Measurements from ENCODE around the gene MYL12A. TPM values are rescaled to one million over a fixed set of nuclear protein-coding genes. Genes with fewer than 3 reads are reported as not detected.

Gene MYL12A
- total RNA-seq, 2 experiments from 2014 or later = 1,118 to 1,119 TPM

DNA sequence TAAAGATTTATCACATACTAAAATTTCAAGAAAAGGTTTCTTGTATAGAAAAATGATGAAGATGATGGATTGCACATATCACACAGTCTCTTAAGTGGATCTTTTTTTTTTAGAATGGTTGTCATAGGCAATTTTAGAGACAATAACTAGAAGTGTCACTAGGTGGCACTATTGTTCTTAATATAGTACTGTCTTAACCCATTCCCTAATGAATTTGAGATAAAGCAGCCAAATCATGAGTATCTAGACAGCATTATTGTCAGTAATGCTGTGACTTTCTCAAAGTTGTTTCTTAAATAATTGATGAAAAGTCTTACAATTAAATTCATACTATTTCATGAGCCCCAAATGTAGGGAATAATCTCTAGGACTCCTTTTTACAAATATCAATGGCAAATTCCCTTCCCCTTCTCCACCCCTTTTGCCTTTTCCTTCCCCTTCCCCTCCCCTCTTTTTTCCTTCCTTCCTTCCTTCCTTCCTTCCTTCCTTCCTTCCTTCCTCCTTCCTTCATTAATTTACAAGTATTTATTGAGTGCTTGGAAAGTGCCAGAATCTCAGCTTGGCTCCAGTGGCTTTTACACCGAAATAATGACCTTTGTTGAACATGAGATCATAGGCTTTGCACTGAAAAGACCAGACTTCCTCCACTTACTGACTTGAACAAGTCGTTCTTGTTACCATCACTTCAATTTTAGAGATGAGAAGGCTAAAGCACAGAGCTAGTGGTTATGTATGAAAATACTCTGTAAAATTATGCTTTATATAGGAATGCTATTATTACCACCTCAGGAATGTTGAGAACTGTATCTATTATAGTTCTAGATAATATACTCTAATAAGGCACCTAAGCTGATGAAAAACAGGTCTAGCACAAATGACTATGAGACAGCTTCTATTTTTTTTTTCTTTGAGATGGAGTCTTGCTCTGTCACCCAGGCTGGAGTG is 34.1 kb downstream of the MYL12A start:
- CTCF ChIA-PET = interaction anchor here (0.6 to 10.0 kb wide), 14 partner anchors 10 to 768 kb away, joined by 3 to 113 read pairs (median 6); no protein-coding TSS in a partner anchor
- no peaks in the 10 kb centered on the region for H3K4me1 Mint-ChIP-seq
- no peak overlapping the region for H3K4me3 Mint-ChIP-seq
- peaks cover 16% of the 10 kb centered on the region for H3K36me3 Mint-ChIP-seq (ENCODE audit: low read depth)
- H3K27me3 Mint-ChIP-seq = no peaks in the 10 kb centered on the region
- H3K27ac Mint-ChIP-seq = no peak overlapping the region
- DNase-seq = no peak
- POLR2A ChIA-PET = interaction anchor here (1.0 to 1.1 kb wide), 2 partner anchors 15 to 18 kb away, joined by 3 read pairs; no protein-coding TSS in a partner anchor
- H3K9me3 Mint-ChIP-seq = no peaks in the 10 kb centered on the region

DNA sequence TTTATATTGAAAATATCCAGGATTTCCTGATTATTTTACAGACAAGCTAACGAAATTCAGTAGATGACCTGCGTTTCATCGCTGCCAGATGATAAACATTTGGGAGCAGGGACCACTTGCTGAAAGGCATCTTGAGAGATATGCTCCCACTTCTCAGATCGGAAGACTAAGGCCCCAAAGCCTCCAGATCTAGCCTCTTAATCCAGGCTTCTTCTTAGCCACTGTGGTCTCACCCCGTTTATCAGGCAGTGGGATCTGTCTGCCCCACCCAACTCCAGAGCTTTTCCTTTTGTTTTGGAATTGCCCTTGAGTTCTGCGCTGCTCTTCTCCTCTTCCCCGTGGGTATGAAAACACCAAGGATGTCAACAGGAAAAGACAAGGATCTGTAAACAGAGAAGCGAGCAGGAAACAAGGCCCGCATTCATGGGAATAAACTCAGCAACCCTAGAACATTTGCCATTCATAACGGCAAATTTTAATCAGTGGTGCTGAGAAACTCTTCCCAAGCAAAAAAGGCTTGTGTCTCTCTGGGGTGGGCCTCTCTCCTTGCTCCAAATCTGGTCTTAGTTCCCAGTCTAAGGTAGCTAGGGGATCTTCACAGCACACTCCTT is 35.8 kb downstream of the MYL12A start:
- Mint-ChIP-seq H3K4me1 (no peaks in the 10 kb centered on the region), H3K36me3 (ENCODE audit: low read depth) (peaks cover 6% of the 10 kb centered on the region), H3K4me3 (no peak overlapping the region), H3K27ac (no peak overlapping the region), H3K27me3 (peaks cover 2% of the 10 kb centered on the region), H3K9me3 (no peaks in the 10 kb centered on the region)
- ChIA-PET CTCF (interaction anchor here (0.8 to 10.0 kb wide), 5 partner anchors 14 to 381 kb away, joined by 3 to 113 read pairs (median 17); no protein-coding TSS in a partner anchor), POLR2A (interaction anchor here (1.1 to 1.4 kb wide), 3 partner anchors 13 to 302 kb away, joined by 3 to 5 read pairs (median 5); no protein-coding TSS in a partner anchor)
- DNase-seq = no peak

DNA sequence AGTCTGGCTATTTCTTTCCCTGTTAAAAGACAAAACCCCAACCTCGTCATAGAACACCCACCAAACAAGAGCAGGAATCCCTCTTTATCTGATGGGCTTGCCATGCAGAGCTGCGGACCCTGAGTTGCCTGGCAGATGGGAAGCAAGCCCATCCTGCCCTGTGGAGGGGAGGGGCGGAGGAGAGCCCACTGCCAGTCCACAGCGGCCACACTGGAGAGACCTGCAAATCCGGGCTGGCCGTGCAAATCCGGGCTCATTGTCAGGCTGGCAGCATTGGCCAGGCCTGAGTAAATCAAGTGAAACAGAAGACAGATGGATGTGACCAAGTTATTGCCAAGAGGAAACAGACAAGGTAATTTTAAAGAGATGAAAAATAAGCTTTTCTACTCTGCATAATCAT is 36.3 kb downstream of the MYL12A start:
- no peak overlapping the region for H3K4me3 Mint-ChIP-seq
- POLR2A ChIA-PET = interaction anchor here (1.2 to 1.4 kb wide), 2 partner anchors 13 to 302 kb away, joined by 5 read pairs; no protein-coding TSS in a partner anchor

DNA sequence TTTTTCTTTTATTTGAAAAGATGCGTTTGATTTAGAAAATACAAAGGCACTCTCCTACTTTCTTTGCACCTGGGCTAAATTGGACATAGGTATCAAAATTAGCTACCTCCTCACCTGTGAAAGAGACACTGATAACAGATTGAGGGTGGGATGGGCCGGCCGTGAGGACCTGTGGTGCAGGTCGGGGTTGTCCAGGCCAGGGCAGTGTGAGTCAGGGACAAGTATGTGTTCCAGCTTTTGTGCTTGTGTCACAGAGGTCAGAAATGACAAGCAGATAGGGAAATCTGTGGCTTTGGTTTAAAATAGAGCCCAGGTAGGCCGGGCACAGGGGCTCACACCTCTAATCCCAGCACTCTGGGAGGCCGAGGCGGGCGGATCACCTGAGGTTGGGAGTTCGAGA is 36.9 kb downstream of the MYL12A start:
- no peaks in the 10 kb centered on the region for H3K4me1 Mint-ChIP-seq
- no peak overlapping the region for H3K27ac Mint-ChIP-seq
- H3K36me3 Mint-ChIP-seq (ENCODE audit: low read depth) = no peaks in the 10 kb centered on the region
- ChIA-PET CTCF (interaction anchor here (1.3 to 10.0 kb wide), 3 partner anchors 35 to 380 kb away, joined by 3 to 113 read pairs (median 9); no protein-coding TSS in a partner anchor), POLR2A (interaction anchor here (1.2 kb wide), 1 partner anchor 13 kb away, joined by 5 read pairs; no protein-coding TSS in a partner anchor)
- no peaks in the 10 kb centered on the region for H3K9me3 Mint-ChIP-seq
- DNase-seq = no peak
- H3K4me3 Mint-ChIP-seq = no peak overlapping the region
- peaks cover 4% of the 10 kb centered on the region for H3K27me3 Mint-ChIP-seq

More for the DNA sequence above, 36.3 kb downstream of the MYL12A start:
- no peaks in the 10 kb centered on the region for H3K4me1 Mint-ChIP-seq
- peaks cover 3% of the 10 kb centered on the region for H3K27me3 Mint-ChIP-seq
- H3K27ac Mint-ChIP-seq = no peak overlapping the region
- CTCF ChIA-PET = interaction anchor here (1.3 to 10.0 kb wide), 4 partner anchors 14 to 381 kb away, joined by 3 to 113 read pairs (median 20); no protein-coding TSS in a partner anchor
- H3K9me3 Mint-ChIP-seq = no peaks in the 10 kb centered on the region
- DNase-seq = no peak
- peaks cover 3% of the 10 kb centered on the region for H3K36me3 Mint-ChIP-seq (ENCODE audit: low read depth)

DNA sequence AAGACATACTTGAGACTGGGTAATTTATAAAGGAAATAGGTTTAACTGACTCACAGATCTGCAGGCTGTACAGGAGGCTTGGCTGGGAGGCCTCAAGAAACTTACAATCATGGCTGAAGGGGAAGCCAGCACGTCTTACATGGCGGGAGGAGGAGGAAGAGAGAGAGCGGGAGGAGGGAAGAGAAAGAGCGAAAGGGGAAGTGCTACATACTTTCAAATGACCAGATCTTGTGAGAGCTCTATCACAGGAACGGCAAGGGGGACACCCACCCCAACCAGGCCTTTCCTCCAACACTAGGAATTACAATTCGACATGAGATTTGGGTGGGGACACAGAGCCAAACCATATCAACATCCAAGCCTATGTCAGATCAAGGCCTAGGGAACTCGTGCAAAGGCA is 38.6 kb downstream of the MYL12A start:
- Mint-ChIP-seq H3K4me1 (no peaks in the 10 kb centered on the region), H3K27ac (no peak overlapping the region), H3K9me3 (peaks cover 3% of the 10 kb centered on the region), H3K36me3 (ENCODE audit: low read depth) (peaks cover under 1% of the 10 kb centered on the region), H3K4me3 (no peak overlapping the region), H3K27me3 (peaks cover 7% of the 10 kb centered on the region)
- ChIA-PET POLR2A (interaction anchor here (0.6 to 1.9 kb wide), 2 partner anchors 10 to 876 kb away, joined by 3 to 6 read pairs; no protein-coding TSS in a partner anchor), CTCF (interaction anchor here (1.2 to 10.0 kb wide), 4 partner anchors 11 to 378 kb away, joined by 4 to 113 read pairs (median 7); no protein-coding TSS in a partner anchor)
- DNase-seq = no peak

DNA sequence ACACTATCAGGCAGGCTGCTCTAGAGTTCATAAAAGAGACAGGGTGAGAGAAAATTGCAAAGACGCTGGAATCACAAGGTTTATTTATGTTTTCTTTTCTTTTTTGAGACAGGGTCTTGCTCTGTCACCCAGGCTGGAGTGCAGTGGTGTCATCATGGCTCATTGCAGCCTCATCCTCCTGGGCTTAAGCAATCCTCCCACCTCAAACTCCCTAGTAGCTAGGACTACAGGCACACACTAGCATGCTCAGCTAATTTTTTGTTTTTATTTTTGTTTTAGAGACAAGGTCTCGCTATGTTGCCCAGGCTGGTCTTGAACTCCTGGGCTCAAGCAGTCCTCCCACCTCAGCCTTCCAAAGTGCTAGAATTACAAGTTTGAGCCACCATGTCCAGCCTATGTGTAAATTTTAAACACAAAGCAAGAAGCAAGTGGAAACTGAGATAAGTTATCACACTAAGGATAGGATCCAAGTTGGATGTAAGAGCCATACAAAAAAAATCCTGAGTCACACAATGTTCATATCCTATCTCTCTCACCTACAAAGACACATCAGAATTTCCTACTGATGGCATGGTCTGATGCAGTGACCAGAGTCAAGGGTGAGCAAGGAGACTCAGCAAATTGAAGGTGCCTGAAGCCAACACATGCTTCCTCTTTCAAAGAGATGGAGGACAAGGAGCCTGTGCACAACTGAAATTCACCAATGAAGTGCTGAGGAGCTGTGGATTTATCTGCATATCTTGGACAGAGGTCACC is 45.8 kb downstream of the MYL12A start:
- Mint-ChIP-seq H3K9me3 (peaks cover 3% of the 10 kb centered on the region), H3K27ac (no peak overlapping the region), H3K36me3 (ENCODE audit: low read depth) (peaks cover 4% of the 10 kb centered on the region), H3K4me3 (no peak overlapping the region), H3K27me3 (peaks cover 7% of the 10 kb centered on the region), H3K4me1 (peaks cover 9% of the 10 kb centered on the region)
- POLR2A ChIA-PET = interaction anchor here (0.8 kb wide), 1 partner anchor 161 kb away, joined by 3 read pairs; no protein-coding TSS in a partner anchor
- no peak for DNase-seq
- CTCF ChIA-PET = no interaction called here

DNA sequence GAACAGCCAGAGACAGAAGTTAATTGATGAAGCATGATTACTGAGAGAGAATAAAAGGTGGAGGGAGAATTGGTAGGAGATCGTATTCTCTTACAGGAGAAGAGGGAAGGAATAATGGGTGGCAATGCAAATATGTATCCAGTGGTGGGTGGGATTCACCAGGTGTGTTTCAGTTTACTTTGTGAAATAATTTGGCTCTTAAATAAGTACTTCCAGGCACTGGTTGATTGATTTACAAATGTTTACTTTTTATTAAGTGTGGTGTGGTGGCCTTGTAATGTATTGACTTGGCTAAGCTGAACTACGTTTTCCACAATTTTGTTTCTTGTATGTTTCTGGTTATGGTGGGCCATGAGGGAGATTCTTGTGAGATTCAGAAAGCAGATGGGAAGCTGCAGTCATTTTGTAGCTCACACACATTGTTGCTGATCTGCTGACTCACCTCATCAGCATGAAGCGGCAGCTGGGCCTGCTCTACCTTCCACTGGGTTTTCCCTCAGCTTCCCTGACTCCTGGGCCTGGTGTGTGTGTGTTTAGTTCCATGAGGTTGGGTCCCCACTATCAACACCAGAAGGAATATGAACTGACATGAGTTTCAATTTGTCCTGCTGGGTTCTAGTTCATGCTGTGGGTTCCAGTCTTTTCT is 47.0 kb downstream of the MYL12A start:
- Mint-ChIP-seq H3K4me3 (no peak overlapping the region), H3K36me3 (ENCODE audit: low read depth) (peaks cover 4% of the 10 kb centered on the region), H3K27me3 (peaks cover 14% of the 10 kb centered on the region), H3K4me1 (peaks cover 9% of the 10 kb centered on the region), H3K9me3 (peaks cover 3% of the 10 kb centered on the region), H3K27ac (no peak overlapping the region)
- ChIA-PET POLR2A (interaction anchor here (0.8 kb wide), 1 partner anchor 160 kb away, joined by 3 read pairs; no protein-coding TSS in a partner anchor), CTCF (interaction anchor here (0.8 to 4.1 kb wide), 2 partner anchors 160 to 374 kb away, joined by 3 to 33 read pairs; no protein-coding TSS in a partner anchor)
- no peak for DNase-seq

DNA sequence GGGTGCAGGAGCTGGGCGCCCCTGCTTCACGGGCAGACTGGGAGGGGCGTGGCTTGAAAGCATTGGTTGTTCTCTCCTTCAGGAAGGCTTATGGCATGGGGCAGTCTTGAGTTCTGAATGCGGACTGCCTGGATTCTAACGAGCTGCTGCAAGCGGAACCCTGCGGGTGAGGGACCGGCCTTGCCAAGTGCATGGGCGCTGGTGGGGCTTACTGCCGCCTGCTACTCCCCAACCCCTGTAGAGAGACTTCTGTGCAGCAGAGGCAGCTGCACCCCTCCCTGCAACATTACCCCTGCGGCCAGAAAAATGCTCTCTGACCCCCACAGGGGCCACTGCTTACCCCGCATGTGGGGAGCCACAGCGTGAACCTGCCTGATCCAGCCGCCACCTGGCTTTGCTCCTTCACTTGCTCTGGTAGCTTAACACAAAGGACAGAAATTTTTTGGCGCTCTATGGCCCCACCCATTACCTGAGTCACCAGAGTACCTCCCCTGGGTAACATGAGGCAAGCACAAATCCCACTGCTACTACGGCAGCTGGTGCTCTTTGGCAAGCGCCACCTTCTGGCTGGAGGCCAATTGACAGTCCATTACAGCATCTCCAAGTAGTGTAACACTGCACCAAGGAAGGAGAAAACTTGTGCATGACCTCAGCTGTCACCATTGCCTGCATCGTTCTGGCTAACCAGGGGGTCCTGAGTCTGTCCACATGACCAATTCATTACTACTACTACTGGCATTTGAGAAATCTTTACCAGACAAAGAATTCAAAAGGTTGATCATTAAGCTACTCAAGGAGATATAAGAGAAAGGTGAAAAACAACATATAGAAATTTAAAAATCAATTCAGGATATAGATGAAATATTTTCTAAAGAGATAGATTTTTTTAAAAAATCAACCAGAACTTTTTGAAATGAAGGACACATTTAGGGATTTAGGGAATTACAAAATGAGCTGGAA is 49.7 kb downstream of the MYL12A start:
- ChIA-PET POLR2A (interaction anchor here (0.5 to 2.1 kb wide), 28 partner anchors 8 to 368 kb away, joined by 3 to 19 read pairs (median 4); partner anchors contain the start of genes MYL12A and MYL12B), CTCF (interaction anchor here (0.6 to 4.3 kb wide), 41 partner anchors 8 to 698 kb away, joined by 3 to 35 read pairs (median 5); partner anchors contain the start of gene MYL12A)
- peak; percentile 95 for DNase-seq
- Mint-ChIP-seq H3K4me1 (peaks cover 9% of the 10 kb centered on the region), H3K27ac (peak overlapping the region; percentile 72), H3K36me3 (ENCODE audit: low read depth) (no peaks in the 10 kb centered on the region), H3K27me3 (peaks cover 30% of the 10 kb centered on the region), H3K4me3 (peak overlapping the region; percentile 88), H3K9me3 (no peaks in the 10 kb centered on the region)

DNA sequence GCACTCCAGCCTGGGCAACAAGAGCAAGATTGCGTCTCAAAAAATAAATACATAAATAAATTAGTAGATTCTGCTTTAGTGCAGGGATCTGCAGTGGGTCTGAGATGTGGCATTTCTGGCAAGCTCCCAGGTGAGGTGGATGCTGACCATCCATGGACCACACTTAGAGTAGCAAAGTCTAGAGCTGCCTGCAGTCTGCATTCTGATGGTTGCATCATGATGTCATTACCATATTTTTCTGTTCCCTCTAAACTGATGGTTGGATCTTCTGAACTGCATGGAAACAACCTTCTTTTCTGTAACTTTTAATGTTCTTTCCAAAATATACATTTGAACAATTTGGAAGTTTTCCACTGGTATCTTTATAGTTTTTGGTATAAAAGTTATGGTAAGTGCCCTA is 57.2 kb downstream of the MYL12A start:
- peaks cover 25% of the 10 kb centered on the region for H3K27me3 Mint-ChIP-seq
- H3K9me3 Mint-ChIP-seq = no peaks in the 10 kb centered on the region
- H3K27ac Mint-ChIP-seq = peak overlapping the region; percentile 80
- CTCF ChIA-PET = no interaction called here
- peaks cover 24% of the 10 kb centered on the region for H3K4me1 Mint-ChIP-seq
- H3K36me3 Mint-ChIP-seq (ENCODE audit: low read depth) = no peaks in the 10 kb centered on the region
- POLR2A ChIA-PET = no interaction called here
- no peak overlapping the region for H3K4me3 Mint-ChIP-seq
- DNase-seq = no peak

DNA sequence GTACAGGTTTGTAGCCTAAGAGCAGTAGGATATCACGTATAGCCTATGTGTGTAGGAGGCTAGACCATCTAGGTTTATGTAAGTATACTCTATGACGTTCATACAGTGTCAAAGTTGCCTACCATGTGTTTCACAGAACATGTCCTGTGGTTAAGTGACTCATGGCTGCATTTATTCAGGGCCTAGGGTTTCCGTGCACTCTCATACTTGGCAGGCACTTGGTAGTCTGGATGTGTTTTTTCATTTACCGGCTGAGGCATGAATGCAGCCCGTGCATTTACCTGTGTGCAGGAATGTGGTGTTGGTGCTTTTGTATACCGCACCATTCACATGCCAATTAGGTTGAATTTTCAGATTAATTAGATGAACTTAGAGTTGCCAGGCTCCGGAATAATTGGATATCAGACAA is 57.8 kb downstream of the MYL12A start:
- ChIA-PET CTCF (interaction anchor here (1.7 to 3.8 kb wide), 2 partner anchors 8 to 17 kb away, joined by 4 to 27 read pairs; no protein-coding TSS in a partner anchor), POLR2A (interaction anchor here (0.9 to 1.0 kb wide), 2 partner anchors 149 to 289 kb away, joined by 3 read pairs; no protein-coding TSS in a partner anchor)
- peaks cover 21% of the 10 kb centered on the region for H3K27me3 Mint-ChIP-seq
- H3K9me3 Mint-ChIP-seq = no peaks in the 10 kb centered on the region
- peak overlapping the region; percentile 80 for H3K27ac Mint-ChIP-seq
- DNase-seq = peak; percentile 69
- H3K4me1 Mint-ChIP-seq = peaks cover 24% of the 10 kb centered on the region
- peak overlapping the region; percentile 9 for H3K4me3 Mint-ChIP-seq
- H3K36me3 Mint-ChIP-seq (ENCODE audit: low read depth) = no peaks in the 10 kb centered on the region

All from activated CD4-positive, alpha-beta memory T cell treated with anti-CD3 and anti-CD28 coated beads, Interleukin-2, amount 10 ng/mL, durations not matched to agents 7 days and 5 days (primary cell).